ENCODE data around the gene ASPG. TPM values are rescaled to one million over a fixed set of nuclear protein-coding genes. Genes with fewer than 3 reads are reported as not detected.

The ASPG gene
- polyA plus RNA-seq, 1 donor from 2014 or later: 0.16 TPM

- TF ChIP-seq SMC3 (conservative IDR thresholded peaks at IDR 0.05; ENCODE audit: poor library complexity) (peak; percentile 10), TAF1 (IDR thresholded peaks at IDR 0.05; ENCODE audit: low read depth) (no peak)
- H3K9me2 ChIP-seq (ENCODE audit: insufficient read depth, low read length): no peaks in the 10 kb centered on the region
- H3K27ac ChIP-seq (ENCODE audit: low read length): no peak overlapping the region
- H4K20me1 ChIP-seq (ENCODE audit: insufficient read depth): no peaks in the 10 kb centered on the region
- H3K27me3 ChIP-seq (ENCODE audit: insufficient read depth, low read depth, low read length): peaks cover 29% of the 10 kb centered on the region
- H3K79me2 ChIP-seq (replicated peaks; ENCODE audit: insufficient read depth, low read length): peaks cover 16% of the 10 kb centered on the region
- H3K36me3 ChIP-seq (ENCODE audit: insufficient read depth, low read length): no peaks in the 10 kb centered on the region
- no peaks in the 10 kb centered on the region for H3K9me3 ChIP-seq (ENCODE audit: low read length)
- H3K4me3 ChIP-seq (ENCODE audit: low read length): peak overlapping the region; percentile 95
- peak overlapping the region; percentile 68 for H3K4me2 ChIP-seq (ENCODE audit: low read length)
- peak overlapping the region; percentile 72 for H3K9ac ChIP-seq (ENCODE audit: low read length)
- no peak overlapping the region for H2AFZ ChIP-seq (ENCODE audit: low read depth, low read length)
- H3F3A ChIP-seq (ENCODE audit: insufficient read depth, low read length, poor library complexity, severe bottlenecking): no peaks in the 10 kb centered on the region
These were observed 53.4 kb downstream of the ASPG start for GRCh38 chr14:104138718-104139459.

DNA sequence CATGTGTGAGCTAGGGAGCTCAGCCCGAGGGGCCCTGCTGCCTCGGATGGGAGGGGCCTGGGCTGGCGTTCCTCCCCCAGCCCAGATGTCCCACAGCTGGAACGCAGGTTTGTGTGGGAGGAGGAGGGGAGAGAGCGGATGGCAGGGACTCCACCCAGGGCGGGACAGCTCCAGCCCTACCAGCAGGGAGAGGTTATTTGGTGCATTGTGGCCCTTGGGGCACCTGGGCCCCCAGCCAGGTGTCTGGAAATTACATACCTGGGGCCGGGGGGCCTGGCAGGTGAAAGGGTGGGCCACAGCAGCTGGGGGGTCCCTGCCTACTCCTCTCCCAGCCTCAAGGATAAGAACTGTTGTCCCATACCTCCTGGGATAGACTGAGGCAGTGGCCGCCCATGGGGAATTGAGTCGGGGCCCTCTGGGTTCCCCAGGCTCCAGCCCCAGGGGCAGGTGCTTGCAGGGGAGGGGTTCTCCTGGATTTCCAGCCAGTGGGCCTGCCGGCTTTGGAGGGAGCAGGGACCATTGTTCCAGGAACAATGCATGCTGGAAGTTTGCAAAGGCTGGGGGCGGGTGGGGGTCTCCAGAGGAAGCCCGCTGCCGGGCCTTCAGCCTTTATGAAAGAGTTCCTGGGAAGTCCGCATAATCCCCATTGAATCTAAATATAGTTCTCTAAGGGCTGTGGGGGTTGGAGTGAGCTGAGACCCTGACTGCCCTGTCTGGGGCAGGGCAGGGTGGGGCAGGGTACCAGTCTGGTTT is 54.1 kb downstream of the ASPG start:
- Histone ChIP-seq H3K4me2 (ENCODE audit: low read length) (peak overlapping the region; percentile 68), H3K27me3 (ENCODE audit: insufficient read depth, low read depth, low read length) (peaks cover 29% of the 10 kb centered on the region), H3K9me3 (ENCODE audit: low read length) (no peaks in the 10 kb centered on the region), H3K9me2 (ENCODE audit: insufficient read depth, low read length) (no peaks in the 10 kb centered on the region), H3F3A (ENCODE audit: insufficient read depth, low read length, poor library complexity, severe bottlenecking) (no peaks in the 10 kb centered on the region), H3K9ac (ENCODE audit: low read length) (peak overlapping the region; percentile 72), H4K20me1 (ENCODE audit: insufficient read depth) (no peaks in the 10 kb centered on the region), H3K79me2 (replicated peaks; ENCODE audit: insufficient read depth, low read length) (peaks cover 16% of the 10 kb centered on the region), H3K36me3 (ENCODE audit: insufficient read depth, low read length) (no peaks in the 10 kb centered on the region), H3K4me3 (ENCODE audit: low read length) (peak overlapping the region; percentile 95), H3K27ac (ENCODE audit: low read length) (no peak overlapping the region), H2AFZ (ENCODE audit: low read depth, low read length) (no peak overlapping the region)
- TF ChIP-seq, protein P1, sequence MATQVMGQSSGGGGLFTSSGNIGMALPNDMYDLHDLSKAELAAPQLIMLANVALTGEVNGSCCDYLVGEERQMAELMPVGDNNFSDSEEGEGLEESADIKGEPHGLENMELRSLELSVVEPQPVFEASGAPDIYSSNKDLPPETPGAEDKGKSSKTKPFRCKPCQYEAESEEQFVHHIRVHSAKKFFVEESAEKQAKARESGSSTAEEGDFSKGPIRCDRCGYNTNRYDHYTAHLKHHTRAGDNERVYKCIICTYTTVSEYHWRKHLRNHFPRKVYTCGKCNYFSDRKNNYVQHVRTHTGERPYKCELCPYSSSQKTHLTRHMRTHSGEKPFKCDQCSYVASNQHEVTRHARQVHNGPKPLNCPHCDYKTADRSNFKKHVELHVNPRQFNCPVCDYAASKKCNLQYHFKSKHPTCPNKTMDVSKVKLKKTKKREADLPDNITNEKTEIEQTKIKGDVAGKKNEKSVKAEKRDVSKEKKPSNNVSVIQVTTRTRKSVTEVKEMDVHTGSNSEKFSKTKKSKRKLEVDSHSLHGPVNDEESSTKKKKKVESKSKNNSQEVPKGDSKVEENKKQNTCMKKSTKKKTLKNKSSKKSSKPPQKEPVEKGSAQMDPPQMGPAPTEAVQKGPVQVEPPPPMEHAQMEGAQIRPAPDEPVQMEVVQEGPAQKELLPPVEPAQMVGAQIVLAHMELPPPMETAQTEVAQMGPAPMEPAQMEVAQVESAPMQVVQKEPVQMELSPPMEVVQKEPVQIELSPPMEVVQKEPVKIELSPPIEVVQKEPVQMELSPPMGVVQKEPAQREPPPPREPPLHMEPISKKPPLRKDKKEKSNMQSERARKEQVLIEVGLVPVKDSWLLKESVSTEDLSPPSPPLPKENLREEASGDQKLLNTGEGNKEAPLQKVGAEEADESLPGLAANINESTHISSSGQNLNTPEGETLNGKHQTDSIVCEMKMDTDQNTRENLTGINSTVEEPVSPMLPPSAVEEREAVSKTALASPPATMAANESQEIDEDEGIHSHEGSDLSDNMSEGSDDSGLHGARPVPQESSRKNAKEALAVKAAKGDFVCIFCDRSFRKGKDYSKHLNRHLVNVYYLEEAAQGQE (IDR thresholded peaks at IDR 0.05; ENCODE audit: borderline replicate concordance): no peak
- TF ChIP-seq, protein P2, sequence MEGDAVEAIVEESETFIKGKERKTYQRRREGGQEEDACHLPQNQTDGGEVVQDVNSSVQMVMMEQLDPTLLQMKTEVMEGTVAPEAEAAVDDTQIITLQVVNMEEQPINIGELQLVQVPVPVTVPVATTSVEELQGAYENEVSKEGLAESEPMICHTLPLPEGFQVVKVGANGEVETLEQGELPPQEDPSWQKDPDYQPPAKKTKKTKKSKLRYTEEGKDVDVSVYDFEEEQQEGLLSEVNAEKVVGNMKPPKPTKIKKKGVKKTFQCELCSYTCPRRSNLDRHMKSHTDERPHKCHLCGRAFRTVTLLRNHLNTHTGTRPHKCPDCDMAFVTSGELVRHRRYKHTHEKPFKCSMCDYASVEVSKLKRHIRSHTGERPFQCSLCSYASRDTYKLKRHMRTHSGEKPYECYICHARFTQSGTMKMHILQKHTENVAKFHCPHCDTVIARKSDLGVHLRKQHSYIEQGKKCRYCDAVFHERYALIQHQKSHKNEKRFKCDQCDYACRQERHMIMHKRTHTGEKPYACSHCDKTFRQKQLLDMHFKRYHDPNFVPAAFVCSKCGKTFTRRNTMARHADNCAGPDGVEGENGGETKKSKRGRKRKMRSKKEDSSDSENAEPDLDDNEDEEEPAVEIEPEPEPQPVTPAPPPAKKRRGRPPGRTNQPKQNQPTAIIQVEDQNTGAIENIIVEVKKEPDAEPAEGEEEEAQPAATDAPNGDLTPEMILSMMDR (IDR thresholded peaks at IDR 0.05; ENCODE audit: poor library complexity, severe bottlenecking): no peak
- no peak for TF ChIP-seq EZH2 (IDR thresholded peaks at IDR 0.05; ENCODE audit: borderline replicate concordance, insufficient read depth, low read length, poor library complexity, severe bottlenecking)
- no peak for TF ChIP-seq SMC3 (conservative IDR thresholded peaks at IDR 0.05; ENCODE audit: poor library complexity)
- TF ChIP-seq RAD21 (conservative IDR thresholded peaks at IDR 0.05): no peak
- TF ChIP-seq TAF1 (IDR thresholded peaks at IDR 0.05; ENCODE audit: low read depth): no peak
- TF ChIP-seq EP300 (conservative IDR thresholded peaks at IDR 0.05; ENCODE audit: poor library complexity, severe bottlenecking): no peak
- no peak for TF ChIP-seq MXI1 (conservative IDR thresholded peaks at IDR 0.05; ENCODE audit: poor library complexity, severe bottlenecking)
- no peak for TF ChIP-seq POLR2AphosphoS5 (IDR thresholded peaks at IDR 0.05)

Data from neural cell (in vitro differentiated cells).